Measurements from ENCODE around the gene ASPSCR1. TPM values are rescaled to one million over a fixed set of nuclear protein-coding genes. Genes with fewer than 3 reads are reported as not detected.

The ASPSCR1 gene
- total and polyA plus RNA-seq, 9 of the 15 experiments (the other 6 are each of a cell fraction or from before 2014, with no cell fraction given): 0.90 to 36.9 (median 11.6) TPM

DNA sequence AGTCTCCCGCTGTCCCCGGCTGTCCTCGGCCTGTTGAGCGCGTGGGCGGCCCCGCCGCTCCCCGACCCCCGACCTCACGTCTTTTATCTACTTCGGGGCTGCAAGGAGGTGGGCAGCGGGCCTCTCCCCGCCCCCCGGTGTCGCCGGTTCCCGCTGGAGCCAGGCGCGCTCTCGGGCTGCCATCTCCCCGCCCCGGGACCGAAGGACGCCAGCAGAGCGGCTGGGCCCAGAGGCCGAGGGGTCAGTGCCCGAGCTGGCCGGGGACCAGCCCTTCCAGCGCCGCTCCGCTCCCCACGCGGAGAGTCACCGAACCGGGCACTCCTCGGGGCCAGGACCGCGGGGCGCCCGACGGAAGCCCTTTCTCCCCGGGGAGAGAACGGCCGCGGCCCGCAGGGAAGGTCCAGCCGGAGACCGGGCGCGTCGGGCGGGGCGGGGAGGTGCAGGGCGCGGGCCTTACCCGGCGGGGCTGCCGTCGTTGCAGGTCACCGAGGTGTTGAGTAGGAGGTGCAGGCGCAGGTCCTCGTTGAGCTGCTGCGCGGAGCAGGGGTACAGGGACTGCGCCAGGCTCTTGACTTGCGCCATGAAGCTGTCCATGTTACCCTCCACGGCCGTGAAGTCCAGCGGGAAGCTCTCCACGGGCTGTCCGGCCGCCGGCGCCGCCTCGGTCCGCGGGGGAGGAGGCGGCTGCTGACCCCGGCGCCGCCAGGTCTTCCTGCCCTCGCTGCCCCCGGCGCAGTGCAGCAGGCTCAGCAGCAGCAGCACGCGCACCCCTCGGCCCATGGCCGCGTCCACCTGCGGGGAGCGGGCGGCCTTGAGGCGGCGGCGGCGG lies 17.1 kb upstream of the ASPSCR1 start (continued):
- TF ChIP-seq, protein P1, sequence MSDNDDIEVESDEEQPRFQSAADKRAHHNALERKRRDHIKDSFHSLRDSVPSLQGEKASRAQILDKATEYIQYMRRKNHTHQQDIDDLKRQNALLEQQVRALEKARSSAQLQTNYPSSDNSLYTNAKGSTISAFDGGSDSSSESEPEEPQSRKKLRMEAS (CRISPR knock-in tag; IDR thresholded peaks at IDR 0.05): no peak
- no peak for TF ChIP-seq TCF7 (IDR thresholded peaks at IDR 0.05; ENCODE audit: borderline replicate concordance)
- TF ChIP-seq TGIF2 (CRISPR knock-in tag; IDR thresholded peaks at IDR 0.05): 0 out of 2 replicates have a peak, but pooled peaks have one; percentile 38
- TF ChIP-seq GABPB1 (CRISPR knock-in tag; IDR thresholded peaks at IDR 0.05): 0 out of 2 replicates have a peak, but pooled peaks have one; percentile 24
- TF ChIP-seq, protein P2, sequence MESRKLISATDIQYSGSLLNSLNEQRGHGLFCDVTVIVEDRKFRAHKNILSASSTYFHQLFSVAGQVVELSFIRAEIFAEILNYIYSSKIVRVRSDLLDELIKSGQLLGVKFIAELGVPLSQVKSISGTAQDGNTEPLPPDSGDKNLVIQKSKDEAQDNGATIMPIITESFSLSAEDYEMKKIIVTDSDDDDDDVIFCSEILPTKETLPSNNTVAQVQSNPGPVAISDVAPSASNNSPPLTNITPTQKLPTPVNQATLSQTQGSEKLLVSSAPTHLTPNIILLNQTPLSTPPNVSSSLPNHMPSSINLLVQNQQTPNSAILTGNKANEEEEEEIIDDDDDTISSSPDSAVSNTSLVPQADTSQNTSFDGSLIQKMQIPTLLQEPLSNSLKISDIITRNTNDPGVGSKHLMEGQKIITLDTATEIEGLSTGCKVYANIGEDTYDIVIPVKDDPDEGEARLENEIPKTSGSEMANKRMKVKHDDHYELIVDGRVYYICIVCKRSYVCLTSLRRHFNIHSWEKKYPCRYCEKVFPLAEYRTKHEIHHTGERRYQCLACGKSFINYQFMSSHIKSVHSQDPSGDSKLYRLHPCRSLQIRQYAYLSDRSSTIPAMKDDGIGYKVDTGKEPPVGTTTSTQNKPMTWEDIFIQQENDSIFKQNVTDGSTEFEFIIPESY (CRISPR knock-in tag; IDR thresholded peaks at IDR 0.05): 0 out of 2 replicates have a peak, but pooled peaks have one; percentile 44
- TF ChIP-seq, protein P3, sequence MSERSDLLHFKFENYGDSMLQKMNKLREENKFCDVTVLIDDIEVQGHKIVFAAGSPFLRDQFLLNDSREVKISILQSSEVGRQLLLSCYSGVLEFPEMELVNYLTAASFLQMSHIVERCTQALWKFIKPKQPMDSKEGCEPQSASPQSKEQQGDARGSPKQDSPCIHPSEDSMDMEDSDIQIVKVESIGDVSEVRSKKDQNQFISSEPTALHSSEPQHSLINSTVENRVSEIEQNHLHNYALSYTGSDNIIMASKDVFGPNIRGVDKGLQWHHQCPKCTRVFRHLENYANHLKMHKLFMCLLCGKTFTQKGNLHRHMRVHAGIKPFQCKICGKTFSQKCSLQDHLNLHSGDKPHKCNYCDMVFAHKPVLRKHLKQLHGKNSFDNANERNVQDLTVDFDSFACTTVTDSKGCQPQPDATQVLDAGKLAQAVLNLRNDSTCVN (CRISPR knock-in tag; IDR thresholded peaks at IDR 0.05): no peak
- TF ChIP-seq, protein P4, sequence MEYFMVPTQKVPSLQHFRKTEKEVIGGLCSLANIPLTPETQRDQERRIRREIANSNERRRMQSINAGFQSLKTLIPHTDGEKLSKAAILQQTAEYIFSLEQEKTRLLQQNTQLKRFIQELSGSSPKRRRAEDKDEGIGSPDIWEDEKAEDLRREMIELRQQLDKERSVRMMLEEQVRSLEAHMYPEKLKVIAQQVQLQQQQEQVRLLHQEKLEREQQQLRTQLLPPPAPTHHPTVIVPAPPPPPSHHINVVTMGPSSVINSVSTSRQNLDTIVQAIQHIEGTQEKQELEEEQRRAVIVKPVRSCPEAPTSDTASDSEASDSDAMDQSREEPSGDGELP (CRISPR knock-in tag; IDR thresholded peaks at IDR 0.05; ENCODE audit: borderline replicate concordance): peak; percentile 18; the same call in 1 of the 2 replicates
- no peak for TF ChIP-seq SMAD4 (CRISPR knock-in tag; conservative IDR thresholded peaks at IDR 0.05)
- no peak for TF ChIP-seq ZNF584 (CRISPR knock-in tag; IDR thresholded peaks at IDR 0.05; ENCODE audit: low read depth)
- no peak for TF ChIP-seq HMGN3 (IDR thresholded peaks at IDR 0.05; ENCODE audit: borderline replicate concordance, extremely low read depth, insufficient read length, low read depth, low read length)
- TF ChIP-seq, protein P5, sequence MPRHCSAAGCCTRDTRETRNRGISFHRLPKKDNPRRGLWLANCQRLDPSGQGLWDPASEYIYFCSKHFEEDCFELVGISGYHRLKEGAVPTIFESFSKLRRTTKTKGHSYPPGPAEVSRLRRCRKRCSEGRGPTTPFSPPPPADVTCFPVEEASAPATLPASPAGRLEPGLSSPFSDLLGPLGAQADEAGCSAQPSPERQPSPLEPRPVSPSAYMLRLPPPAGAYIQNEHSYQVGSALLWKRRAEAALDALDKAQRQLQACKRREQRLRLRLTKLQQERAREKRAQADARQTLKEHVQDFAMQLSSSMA (CRISPR knock-in tag; IDR thresholded peaks at IDR 0.05): 0 out of 2 replicates have a peak, but pooled peaks have one; percentile 5
- TF ChIP-seq CEBPG (CRISPR knock-in tag; IDR thresholded peaks at IDR 0.05): peak; percentile 19; the same call in 1 of the 2 replicates
- no peak for TF ChIP-seq CEBPG (tag; conservative IDR thresholded peaks at IDR 0.05 in 1 of 2, IDR thresholded peaks at IDR 0.05 in 1 of 2)

Measured in K562 (cell line).